ENCODE measurements around the gene SRP72.

DNA sequence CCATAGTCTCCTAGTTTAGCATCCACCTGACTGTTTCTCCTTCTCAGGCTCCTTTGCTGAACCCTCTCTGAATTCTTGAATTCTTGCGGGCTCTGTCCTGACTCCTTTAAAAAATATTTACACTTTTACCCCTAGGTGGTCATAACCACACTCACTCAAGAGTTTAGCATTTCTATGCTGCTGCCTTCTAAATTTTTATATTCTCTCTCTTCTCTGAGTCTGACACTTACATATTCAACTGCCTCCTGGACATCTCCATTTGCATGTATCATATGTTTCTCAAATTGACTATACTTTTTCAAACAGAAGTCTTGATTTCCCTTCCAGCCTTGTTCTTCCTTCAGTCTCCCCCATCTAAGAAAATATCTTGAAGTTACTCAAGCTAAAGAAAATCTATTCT, 69.7 kb downstream of the SRP72 start:
- TF ChIP-seq POLR2AphosphoS5 (IDR thresholded peaks at IDR 0.05; ENCODE audit: low read depth, low read length) = no peak
- TF ChIP-seq POLR2A (IDR thresholded peaks at IDR 0.05; ENCODE audit: borderline replicate concordance, extremely low read depth, insufficient read depth, insufficient read length) = no peak
- TF ChIP-seq, protein P1, sequence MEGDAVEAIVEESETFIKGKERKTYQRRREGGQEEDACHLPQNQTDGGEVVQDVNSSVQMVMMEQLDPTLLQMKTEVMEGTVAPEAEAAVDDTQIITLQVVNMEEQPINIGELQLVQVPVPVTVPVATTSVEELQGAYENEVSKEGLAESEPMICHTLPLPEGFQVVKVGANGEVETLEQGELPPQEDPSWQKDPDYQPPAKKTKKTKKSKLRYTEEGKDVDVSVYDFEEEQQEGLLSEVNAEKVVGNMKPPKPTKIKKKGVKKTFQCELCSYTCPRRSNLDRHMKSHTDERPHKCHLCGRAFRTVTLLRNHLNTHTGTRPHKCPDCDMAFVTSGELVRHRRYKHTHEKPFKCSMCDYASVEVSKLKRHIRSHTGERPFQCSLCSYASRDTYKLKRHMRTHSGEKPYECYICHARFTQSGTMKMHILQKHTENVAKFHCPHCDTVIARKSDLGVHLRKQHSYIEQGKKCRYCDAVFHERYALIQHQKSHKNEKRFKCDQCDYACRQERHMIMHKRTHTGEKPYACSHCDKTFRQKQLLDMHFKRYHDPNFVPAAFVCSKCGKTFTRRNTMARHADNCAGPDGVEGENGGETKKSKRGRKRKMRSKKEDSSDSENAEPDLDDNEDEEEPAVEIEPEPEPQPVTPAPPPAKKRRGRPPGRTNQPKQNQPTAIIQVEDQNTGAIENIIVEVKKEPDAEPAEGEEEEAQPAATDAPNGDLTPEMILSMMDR (IDR thresholded peaks at IDR 0.05 in 2 of 3, conservative IDR thresholded peaks at IDR 0.05 in 1 of 3; ENCODE audit: borderline replicate concordance in 1 of 3, insufficient read depth in 1 of 3, low read depth in 2 of 3, low read length in 2 of 3) = no peak
- TF ChIP-seq SRF (IDR thresholded peaks at IDR 0.05; ENCODE audit: low read depth) = no peak
- no peak for TF ChIP-seq JUND (IDR thresholded peaks at IDR 0.05)
- TF ChIP-seq SIN3A (IDR thresholded peaks at IDR 0.05; ENCODE audit: low read depth) = no peak
- no peak for TF ChIP-seq EZH2 (IDR thresholded peaks at IDR 0.05)
- TF ChIP-seq, protein P2, sequence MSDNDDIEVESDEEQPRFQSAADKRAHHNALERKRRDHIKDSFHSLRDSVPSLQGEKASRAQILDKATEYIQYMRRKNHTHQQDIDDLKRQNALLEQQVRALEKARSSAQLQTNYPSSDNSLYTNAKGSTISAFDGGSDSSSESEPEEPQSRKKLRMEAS (IDR thresholded peaks at IDR 0.05) = no peak
- no peak for TF ChIP-seq SP1 (IDR thresholded peaks at IDR 0.05; ENCODE audit: low read depth)
